Stomach (tissue), 4 donors: ENCODE data around the gene IL18R1.

Experiments
- EP300 ChIP-seq: sonication (generic); formaldehyde crosslinking; IDR thresholded peaks from one replicate; pipeline ENCODE4 v1.6.1; 2017; ENCODE audit warnings: antibody characterized with exemption
- POLR2A ChIP-seq, 4 donors: fragments of 450-650 bp; IDR thresholded peaks; one replicate each; pipeline ENCODE4 v1.6.1; 2016; ENCODE audit warnings: antibody characterized with exemption in 4 of 4, control low read depth in 2 of 4, mild to moderate bottlenecking in 1 of 4, moderate library complexity in 1 of 4
- TF ChIP-seq, protein P1 (sequence below), 7 experiments: fragments of 450-650 bp in 4 of 7; fragments of 200-600 bp in 3 of 7; sonication (generic) in 3 of 7; IDR thresholded peaks; one replicate each; pipeline ENCODE4 v1.5.1; 2016 to 2019; ENCODE audit warnings: antibody characterized with exemption in 7 of 7, control low read depth in 2 of 7, mild to moderate bottlenecking in 1 of 7

GRCh38 chr2:102446936-102447335 is 91.3 kb downstream of the IL18R1 start:
- TF ChIP-seq, protein P1, sequence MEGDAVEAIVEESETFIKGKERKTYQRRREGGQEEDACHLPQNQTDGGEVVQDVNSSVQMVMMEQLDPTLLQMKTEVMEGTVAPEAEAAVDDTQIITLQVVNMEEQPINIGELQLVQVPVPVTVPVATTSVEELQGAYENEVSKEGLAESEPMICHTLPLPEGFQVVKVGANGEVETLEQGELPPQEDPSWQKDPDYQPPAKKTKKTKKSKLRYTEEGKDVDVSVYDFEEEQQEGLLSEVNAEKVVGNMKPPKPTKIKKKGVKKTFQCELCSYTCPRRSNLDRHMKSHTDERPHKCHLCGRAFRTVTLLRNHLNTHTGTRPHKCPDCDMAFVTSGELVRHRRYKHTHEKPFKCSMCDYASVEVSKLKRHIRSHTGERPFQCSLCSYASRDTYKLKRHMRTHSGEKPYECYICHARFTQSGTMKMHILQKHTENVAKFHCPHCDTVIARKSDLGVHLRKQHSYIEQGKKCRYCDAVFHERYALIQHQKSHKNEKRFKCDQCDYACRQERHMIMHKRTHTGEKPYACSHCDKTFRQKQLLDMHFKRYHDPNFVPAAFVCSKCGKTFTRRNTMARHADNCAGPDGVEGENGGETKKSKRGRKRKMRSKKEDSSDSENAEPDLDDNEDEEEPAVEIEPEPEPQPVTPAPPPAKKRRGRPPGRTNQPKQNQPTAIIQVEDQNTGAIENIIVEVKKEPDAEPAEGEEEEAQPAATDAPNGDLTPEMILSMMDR (IDR thresholded peaks at IDR 0.05), result no peak
- TF ChIP-seq EP300 (no peak), POLR2A (IDR thresholded peaks at IDR 0.05) (no peak)
